GM23338 (cell line): ENCODE measurements around the gene PPP1R18.

Source experiments
- CTCF ChIP-seq, 2 experiments: fragments of 200-600 bp in 1 of 2; sonication (generic) in 1 of 2; conservative IDR thresholded peaks; 2 replicates each; pipeline versions ENCODE4 v1.5.1 to v1.6.1; 2016 to 2017; ENCODE audit warnings: antibody characterized with exemption in 2 of 2, low read depth in 2 of 2, mild to moderate bottlenecking in 2 of 2, moderate library complexity in 1 of 2
- ETS1 ChIP-seq: IDR thresholded peaks from 2 replicates; pipeline ENCODE4 v1.6.1; 2016; ENCODE audit warnings: antibody characterized with exemption
- EZH2 ChIP-seq: fragments of 200-600 bp; sonication (generic); IDR thresholded peaks from one replicate; pipeline ENCODE4 v1.8.0; 2017; ENCODE audit warnings: antibody characterized with exemption, mild to moderate bottlenecking, low read depth; ENCODE audit not compliant: unreplicated experiment
- EZH2phosphoT487 ChIP-seq: fragments of 200-600 bp; sonication (generic); IDR thresholded peaks from one replicate; pipeline ENCODE4 v1.8.1; 2018; ENCODE audit warnings: antibody characterized with exemption; ENCODE audit not compliant: unreplicated experiment
- JUNB ChIP-seq: IDR thresholded peaks from one replicate; pipeline ENCODE4 v1.6.1; 2016; ENCODE audit warnings: antibody characterized with exemption; ENCODE audit not compliant: unreplicated experiment
- NANOG ChIP-seq: IDR thresholded peaks from 2 replicates; pipeline ENCODE4 v1.6.1; 2016; ENCODE audit warnings: antibody characterized with exemption, borderline replicate concordance
- POLR2AphosphoS5 ChIP-seq: IDR thresholded peaks from 2 replicates; pipeline ENCODE4 v1.6.1; 2016; ENCODE audit warnings: antibody characterized with exemption, low read depth
- REST ChIP-seq: IDR thresholded peaks from one replicate; pipeline ENCODE4 v1.6.1; 2018; ENCODE audit warnings: antibody characterized with exemption; ENCODE audit not compliant: unreplicated experiment
- STAT1 ChIP-seq: IDR thresholded peaks from one replicate; pipeline ENCODE4 v1.6.1; 2016; ENCODE audit warnings: antibody characterized with exemption; ENCODE audit not compliant: unreplicated experiment
- ZNF114 ChIP-seq: fragments of 250-450 bp; sonication (Bioruptor Pico); IDR thresholded peaks from 2 replicates; pipeline ENCODE4 v1.5.0; 2020; ENCODE audit warnings: mild to moderate bottlenecking, moderate library complexity
- ZNF331 ChIP-seq: fragments of 250-450 bp; sonication (Bioruptor Pico); IDR thresholded peaks from 2 replicates; pipeline ENCODE4 v1.5.0; 2020; ENCODE audit warnings: low read depth, mild to moderate bottlenecking, moderate library complexity

GRCh38 chr6:30644769-30645168, 41.7 kb downstream of the PPP1R18 start:
- TF ChIP-seq ZNF114 (no peak), CTCF (conservative IDR thresholded peaks at IDR 0.05; ENCODE audit: low read depth in 2 of 2) (no peak), ETS1 (no peak), EZH2 (no peak), JUNB (no peak), REST (no peak), NANOG (no peak), ZNF331 (CRISPR knock-in tag) (no peak), POLR2AphosphoS5 (no peak), STAT1 (no peak), EZH2phosphoT487 (no peak)
